Measurements from ENCODE around the gene MX1.

- TF ChIP-seq CTCF (conservative IDR thresholded peaks at IDR 0.05), result no peak
- no peak for TF ChIP-seq ZFX (IDR thresholded peaks at IDR 0.05)
These were observed 3.3 kb downstream of the MX1 start for GRCh38 chr21:41429305-41429704.

All from C4-2B (cell line).